NCI-H2196 (cell line): ENCODE data around the gene PPM1K.
"Not testable (repeated sequence)": the region's sequence is repeated elsewhere in the genome, so short reads cannot be mapped to it uniquely, and the experiment has no call there.

Source experiments
- DNase-seq: peaks from one replicate; lab custom pipeline; 2025; ENCODE audit not compliant: unreplicated experiment; lab: John Stamatoyannopoulos, UW

The PPM1K gene

GRCh38 chr4:88284439-88285234 lies at the start of gene PPM1K:
Gene PPM1K (minus strand): TSS chr4:88284561. CDS start chr4:88278583, 5,978 bp downstream.
- peak; percentile 85 for DNase-seq

GRCh38 chr4:88333741-88334405 lies 49.5 kb upstream of the PPM1K start:
- no peak for DNase-seq

- DNase-seq = no peak
Measured at GRCh38 chr4:88327665-88328064, 43.3 kb upstream of the PPM1K start.

GRCh38 chr4:88320780-88321373 lies 36.5 kb upstream of the PPM1K start:
- no peak for DNase-seq

GRCh38 chr4:88320224-88320779 lies 35.9 kb upstream of the PPM1K start:
- no peak for DNase-seq

- no peak for DNase-seq
Measured at GRCh38 chr4:88318751-88319350, 34.5 kb upstream of the PPM1K start.

- DNase-seq = no peak
Measured at GRCh38 chr4:88315460-88316017, 31.2 kb upstream of the PPM1K start.

- DNase-seq = not testable (repeated sequence)
Measured at GRCh38 chr4:88313088-88313624, 28.8 kb upstream of the PPM1K start.

GRCh38 chr4:88308587-88308986 lies 24.2 kb upstream of the PPM1K start:
- no peak for DNase-seq

- DNase-seq = no peak
Measured at GRCh38 chr4:88297725-88298454, 13.5 kb upstream of the PPM1K start.

- DNase-seq = no peak
Measured at GRCh38 chr4:88297212-88297516, 12.8 kb upstream of the PPM1K start.

- no peak for DNase-seq
Measured at GRCh38 chr4:88296413-88297211, 12.3 kb upstream of the PPM1K start.

GRCh38 chr4:88295656-88296055 lies 11.3 kb upstream of the PPM1K start:
- no peak for DNase-seq

- DNase-seq = peak; percentile 2
Measured at GRCh38 chr4:88291003-88291402, 6.6 kb upstream of the PPM1K start.

- DNase-seq = no peak
Measured at GRCh38 chr4:88286897-88287296, 2.5 kb upstream of the PPM1K start.

GRCh38 chr4:88285235-88285653 lies 883 bp upstream of the PPM1K start:
- no peak for DNase-seq

- DNase-seq = no peak
Measured at GRCh38 chr4:88283661-88284438, 511 bp downstream of the PPM1K start.

GRCh38 chr4:88280228-88280795 lies 4.0 kb downstream of the PPM1K start:
- DNase-seq = no peak
